ENCODE data around the gene FCHO2. TPM values are rescaled to one million over a fixed set of nuclear protein-coding genes. Genes with fewer than 3 reads are reported as not detected.

Gene FCHO2
- total RNA-seq, 1 experiment from 2014 or later = 6.9 TPM

GRCh38 chr5:73119451-73120157 lies 163.8 kb downstream of the FCHO2 start:
- DNase-seq (ENCODE audit: low read depth) = peak; percentile 64
- in situ Hi-C loops (cut with HindIII; ENCODE audit: low pct_unique_long_range_greater_than_20kb, low sequenced_read_pairs) = no loop called here

- in situ Hi-C loops (cut with HindIII; ENCODE audit: low pct_unique_long_range_greater_than_20kb, low sequenced_read_pairs) = no loop called here
- peak; percentile 64 for DNase-seq (ENCODE audit: low read depth)
Measured at GRCh38 chr5:73120222-73121118, 164.6 kb downstream of the FCHO2 start, which contains the start of gene TMEM171. Gene TMEM171, plus strand, starts transcription at chr5:73120575. Its CDS starts 2,799 bp downstream, at chr5:73123374.

GRCh38 chr5:73121119-73121463 lies 165.2 kb downstream of the FCHO2 start:
- in situ Hi-C loops (cut with HindIII; ENCODE audit: low pct_unique_long_range_greater_than_20kb, low sequenced_read_pairs) = no loop called here
- peak; percentile 3 for DNase-seq (ENCODE audit: low read depth)

GRCh38 chr5:73122875-73123810 lies 167.3 kb downstream of the FCHO2 start:
- in situ Hi-C loops (cut with HindIII; ENCODE audit: low pct_unique_long_range_greater_than_20kb, low sequenced_read_pairs) = no loop called here
- no peak for DNase-seq (ENCODE audit: low read depth)

GRCh38 chr5:73125289-73125688 lies 169.4 kb downstream of the FCHO2 start:
- in situ Hi-C loops (cut with HindIII; ENCODE audit: low pct_unique_long_range_greater_than_20kb, low sequenced_read_pairs) = no loop called here
- DNase-seq (ENCODE audit: low read depth) = no peak

GRCh38 chr5:73126381-73126780 lies 170.5 kb downstream of the FCHO2 start:
- no peak for DNase-seq (ENCODE audit: low read depth)
- in situ Hi-C loops (cut with HindIII; ENCODE audit: low pct_unique_long_range_greater_than_20kb, low sequenced_read_pairs) = no loop called here

GRCh38 chr5:73126957-73127356 lies 171.1 kb downstream of the FCHO2 start:
- in situ Hi-C loops (cut with HindIII; ENCODE audit: low pct_unique_long_range_greater_than_20kb, low sequenced_read_pairs) = no loop called here
- DNase-seq (ENCODE audit: low read depth) = no peak

- DNase-seq (ENCODE audit: low read depth) = no peak
- in situ Hi-C loops (cut with HindIII; ENCODE audit: low pct_unique_long_range_greater_than_20kb, low sequenced_read_pairs) = no loop called here
Measured at GRCh38 chr5:73129143-73129542, 173.3 kb downstream of the FCHO2 start.

GRCh38 chr5:73130811-73131210 lies 175.0 kb downstream of the FCHO2 start:
- DNase-seq (ENCODE audit: low read depth) = no peak
- in situ Hi-C loops (cut with HindIII; ENCODE audit: low pct_unique_long_range_greater_than_20kb, low sequenced_read_pairs) = no loop called here

- in situ Hi-C loops (cut with HindIII; ENCODE audit: low pct_unique_long_range_greater_than_20kb, low sequenced_read_pairs) = no loop called here
- no peak for DNase-seq (ENCODE audit: low read depth)
Measured at GRCh38 chr5:73131711-73132425, 176.0 kb downstream of the FCHO2 start.

- DNase-seq (ENCODE audit: low read depth) = no peak
- in situ Hi-C loops (cut with HindIII; ENCODE audit: low pct_unique_long_range_greater_than_20kb, low sequenced_read_pairs) = no loop called here
Measured at GRCh38 chr5:73132759-73133158, 176.9 kb downstream of the FCHO2 start.

GRCh38 chr5:73135021-73135420 lies 179.2 kb downstream of the FCHO2 start:
- in situ Hi-C loops (cut with HindIII; ENCODE audit: low pct_unique_long_range_greater_than_20kb, low sequenced_read_pairs) = no loop called here
- no peak for DNase-seq (ENCODE audit: low read depth)

- in situ Hi-C loops (cut with HindIII; ENCODE audit: low pct_unique_long_range_greater_than_20kb, low sequenced_read_pairs) = no loop called here
- no peak for DNase-seq (ENCODE audit: low read depth)
Measured at GRCh38 chr5:73135429-73136054, 179.7 kb downstream of the FCHO2 start.

- DNase-seq (ENCODE audit: low read depth) = no peak
- in situ Hi-C loops (cut with HindIII; ENCODE audit: low pct_unique_long_range_greater_than_20kb, low sequenced_read_pairs) = no loop called here
Measured at GRCh38 chr5:73136055-73136562, 180.3 kb downstream of the FCHO2 start.

GRCh38 chr5:73137563-73138530 lies 182.0 kb downstream of the FCHO2 start:
- no peak for DNase-seq (ENCODE audit: low read depth)

GRCh38 chr5:73139485-73139884 lies 183.6 kb downstream of the FCHO2 start:
- in situ Hi-C loops (cut with HindIII; ENCODE audit: low pct_unique_long_range_greater_than_20kb, low sequenced_read_pairs) = no loop called here
- no peak for DNase-seq (ENCODE audit: low read depth)

More at GRCh38 chr5:73137563-73138530, 182.0 kb downstream of the FCHO2 start:
- in situ Hi-C loops (cut with HindIII; ENCODE audit: low pct_unique_long_range_greater_than_20kb, low sequenced_read_pairs) = no loop called here
